ENCODE data around the gene ATP23.

Gene ATP23

DNA sequence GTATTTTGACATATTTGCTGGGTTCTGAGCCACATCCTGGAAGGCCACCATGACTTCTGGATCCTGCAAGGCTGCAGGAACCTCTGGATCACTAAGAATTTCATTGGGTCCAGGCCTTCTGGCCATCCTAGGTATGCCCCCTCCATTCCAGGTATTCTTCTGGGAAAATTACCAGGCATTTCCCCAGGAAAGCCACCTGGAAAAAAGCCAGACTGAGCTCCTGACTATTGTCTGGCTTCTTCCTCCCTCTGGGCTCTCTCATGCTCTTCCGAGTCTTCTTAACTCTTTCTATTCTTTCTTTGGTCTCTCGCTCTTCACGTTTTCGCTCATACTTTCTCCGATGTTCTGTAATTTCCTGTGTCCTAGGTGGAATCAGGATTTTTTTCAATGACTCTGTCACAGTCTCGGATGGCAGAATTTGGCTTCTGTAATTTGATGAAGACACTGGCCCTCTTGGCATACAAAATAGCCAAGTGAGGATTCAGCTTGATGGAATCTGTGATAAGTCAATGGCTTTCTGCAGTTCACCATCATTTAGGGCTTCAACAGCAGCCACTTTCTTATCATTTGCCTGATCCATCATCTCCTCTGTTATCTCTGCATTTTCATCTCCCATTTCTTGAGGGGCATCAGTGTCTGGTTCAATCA lies 42.6 kb downstream of the ATP23 start:
- DNase-seq = no peak

DNA sequence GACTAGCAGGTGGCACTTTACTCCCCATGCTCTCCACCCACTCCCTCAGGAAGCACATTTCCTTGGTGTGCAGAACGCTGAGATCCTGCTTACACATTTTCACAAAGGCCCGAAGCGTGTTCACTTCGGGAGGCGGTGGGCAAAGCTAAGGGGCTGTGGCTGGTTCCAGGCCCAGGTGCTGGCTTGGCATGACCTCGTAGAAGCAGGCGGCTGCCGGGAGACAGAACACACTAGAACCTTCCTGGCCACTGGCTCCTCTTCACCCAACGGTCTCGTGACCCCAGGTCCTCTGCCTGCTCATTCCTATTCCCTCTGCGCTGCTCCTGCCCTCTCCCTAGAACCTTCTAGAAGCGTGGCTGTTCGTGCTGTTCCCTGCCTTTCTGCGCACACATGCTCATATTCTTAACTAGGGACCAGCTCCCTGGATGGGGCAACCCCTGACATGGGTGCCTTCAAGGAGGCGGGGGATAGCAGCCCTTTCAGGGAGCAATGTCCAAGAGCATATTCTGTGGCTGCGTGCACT lies 43.3 kb downstream of the ATP23 start:
- DNase-seq = no peak

DNA sequence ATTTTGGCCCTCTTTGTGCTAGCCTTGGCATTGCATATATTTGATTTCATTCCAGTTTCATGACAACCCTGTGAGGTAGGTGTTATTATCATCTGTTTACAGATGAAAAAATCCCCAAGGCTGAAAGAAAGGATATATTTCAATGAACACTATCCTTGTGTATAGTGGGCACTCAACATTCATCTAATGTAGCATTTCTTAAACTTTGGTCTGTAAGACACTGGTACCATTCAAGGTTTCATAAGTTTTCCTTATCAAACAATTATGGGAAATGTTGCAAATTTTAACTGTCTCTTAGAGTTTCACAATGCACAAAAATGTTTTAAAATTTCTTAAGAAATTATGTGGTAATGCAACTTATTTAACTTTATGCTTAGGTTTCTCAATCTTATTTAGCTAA lies 44.3 kb downstream of the ATP23 start:
- DNase-seq = no peak

DNA sequence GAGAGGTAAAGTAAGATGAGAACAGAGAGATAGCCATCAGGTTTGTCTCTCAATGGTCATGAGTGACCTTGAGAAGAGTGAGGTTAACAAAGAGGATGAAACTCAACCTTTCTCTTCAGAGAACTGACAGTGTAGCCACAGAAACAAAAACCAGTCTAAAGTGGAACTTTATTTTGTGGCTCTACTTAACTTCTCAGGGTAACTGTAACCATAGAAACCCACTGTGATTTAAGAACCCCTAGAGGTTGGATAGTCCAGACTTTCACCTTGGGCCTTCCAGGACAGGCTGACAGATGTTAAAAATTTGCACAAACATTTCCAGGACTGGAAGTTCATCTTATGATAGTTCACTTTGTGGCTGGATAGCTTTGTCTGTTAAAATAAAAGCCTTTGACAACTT lies 48.5 kb downstream of the ATP23 start:
- no peak for DNase-seq

DNA sequence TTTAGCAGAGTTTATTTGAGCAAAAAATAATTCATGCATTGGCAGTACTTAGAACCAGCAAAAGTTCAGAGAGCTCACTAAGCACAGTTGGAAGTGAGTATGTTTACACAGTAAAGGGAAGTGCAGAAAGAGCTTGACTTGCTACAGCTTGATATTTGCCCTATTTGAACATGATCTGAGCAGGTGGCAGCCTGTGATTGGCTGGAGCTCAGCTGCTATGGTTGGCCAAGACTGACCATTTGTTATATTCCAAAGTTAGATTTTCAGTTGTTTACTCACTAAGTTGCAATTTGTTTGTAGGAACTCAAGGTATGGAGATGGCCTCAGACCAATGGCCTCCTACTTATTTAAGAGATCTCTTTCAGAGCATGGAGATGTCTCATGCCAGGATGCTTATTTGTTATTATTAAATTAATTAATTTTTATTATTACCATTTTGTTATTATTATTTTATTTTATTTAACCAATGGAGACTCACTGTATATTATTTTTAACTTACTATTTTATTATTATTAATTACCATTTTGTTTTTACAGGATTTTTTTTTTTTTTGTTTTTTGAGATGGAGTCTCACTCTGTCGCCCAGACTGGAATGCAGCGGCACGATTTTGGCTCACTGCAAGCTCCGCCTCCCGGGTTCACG lies 49.0 kb downstream of the ATP23 start:
- no peak for DNase-seq

DNA sequence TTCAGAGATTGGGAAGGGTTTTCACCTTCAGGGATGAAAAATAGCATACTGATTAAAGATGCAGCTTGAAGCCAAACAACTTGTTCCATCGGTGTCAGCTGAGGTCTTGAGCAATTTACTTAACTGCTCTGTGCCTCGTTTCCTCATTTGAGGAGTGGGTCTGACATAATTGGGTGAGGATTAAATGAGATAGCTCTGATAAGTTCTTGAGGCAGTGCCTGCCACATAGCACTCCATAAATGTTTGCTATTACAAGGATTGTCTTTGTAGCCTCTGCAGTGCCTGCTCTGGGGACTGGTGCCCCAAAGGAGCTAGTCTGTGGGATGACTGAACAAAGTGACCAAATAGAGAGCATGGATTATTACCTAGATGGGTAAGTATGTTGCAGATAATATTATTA lies 50.6 kb downstream of the ATP23 start:
- no peak for DNase-seq

DNA sequence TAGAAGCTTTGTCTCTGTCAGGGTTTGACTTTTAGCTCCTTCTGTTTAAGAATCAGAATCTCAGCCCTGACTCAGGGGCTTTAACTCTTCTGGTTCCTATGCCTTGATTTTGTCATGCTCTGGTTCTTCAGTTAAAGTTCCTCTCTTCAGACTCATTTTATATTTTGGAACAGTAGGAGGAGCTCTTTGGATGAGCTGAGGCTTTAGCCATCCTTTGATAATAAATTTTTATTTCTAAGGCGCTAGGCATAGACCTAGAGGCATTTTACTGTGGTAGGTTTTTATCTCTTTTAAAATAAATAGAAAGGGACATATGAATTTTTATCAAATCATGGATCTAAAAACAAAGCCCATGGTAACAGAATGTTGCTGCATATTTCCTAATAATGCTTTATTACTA lies 51.7 kb downstream of the ATP23 start:
- DNase-seq = no peak

DNA sequence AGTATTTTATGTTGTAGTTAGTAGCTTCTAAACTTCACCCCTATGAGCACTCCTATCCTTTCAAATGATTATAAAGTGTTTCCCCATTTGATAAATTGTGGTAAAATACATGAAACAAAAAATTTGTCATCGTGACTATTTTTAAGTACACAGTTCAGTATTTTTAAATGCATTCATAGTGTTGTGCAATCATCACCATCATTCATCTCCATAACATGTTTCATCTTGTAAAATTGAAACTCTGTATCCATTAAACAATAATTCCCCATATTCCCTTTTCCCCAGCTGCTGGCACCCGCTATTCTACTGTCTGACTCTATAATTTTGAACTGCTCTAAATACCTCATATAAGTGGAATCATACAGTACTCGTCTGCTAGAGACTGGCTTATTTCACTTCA lies 52.5 kb downstream of the ATP23 start:
- no peak for DNase-seq

DNA sequence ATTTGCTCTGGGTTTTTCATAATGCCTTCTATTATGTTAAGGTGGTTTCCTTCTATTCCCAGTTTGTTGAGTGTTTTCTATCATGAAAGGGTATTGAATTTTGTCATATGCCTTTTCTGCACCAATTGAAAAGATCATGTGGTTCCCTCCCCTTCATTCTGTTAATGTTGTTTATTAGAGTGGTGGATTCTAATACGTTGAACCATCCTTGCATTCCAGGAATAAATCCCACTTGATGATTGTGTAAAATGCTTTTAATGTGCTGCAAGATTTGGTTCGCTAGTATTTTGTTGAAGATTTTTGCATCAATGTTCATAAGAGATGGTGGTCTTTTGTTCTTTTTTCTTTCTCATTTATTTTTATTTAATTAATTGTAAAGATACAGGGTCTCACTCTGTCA lies 55.2 kb downstream of the ATP23 start:
- DNase-seq = no peak

DNA sequence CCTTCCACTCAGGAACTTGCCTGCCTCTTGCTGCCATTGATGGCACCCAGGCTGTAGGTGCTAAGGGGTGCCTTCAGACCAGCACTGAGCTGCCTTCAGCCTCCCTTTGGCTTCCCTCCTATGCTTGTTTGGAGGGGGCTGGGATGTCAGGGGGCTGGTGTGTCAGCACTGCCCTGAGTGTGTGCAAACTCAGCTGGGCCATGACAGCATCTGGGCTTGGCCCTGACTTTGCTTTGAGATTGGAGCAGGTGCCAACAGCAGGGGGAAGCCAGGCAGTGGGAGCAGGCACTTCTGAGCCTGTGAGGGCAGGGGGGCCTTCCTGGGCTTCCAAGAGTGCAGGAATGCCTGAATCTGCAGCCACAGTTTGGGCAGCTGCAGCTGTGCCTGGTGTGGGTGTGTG lies 56.9 kb downstream of the ATP23 start:
- no peak for DNase-seq

DNA sequence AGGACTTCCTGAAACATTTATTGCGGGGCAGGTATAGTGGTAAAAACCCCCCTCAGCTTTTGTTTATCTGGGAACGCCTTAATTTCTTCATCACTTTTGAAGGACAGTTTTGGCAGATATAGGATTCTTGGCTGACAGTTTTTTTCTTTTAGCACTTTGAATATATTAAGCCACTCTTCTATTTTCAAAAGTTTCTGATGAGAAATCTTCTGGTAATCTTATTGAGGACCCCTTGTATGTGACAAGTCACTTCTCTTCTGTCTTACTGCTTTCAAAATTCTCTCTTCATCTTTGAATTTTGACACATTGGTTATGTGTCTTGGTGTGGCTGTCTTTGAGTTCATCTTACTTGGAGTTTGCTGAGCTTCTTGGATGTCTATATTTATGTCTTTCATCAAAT lies 59.1 kb downstream of the ATP23 start:
- no peak for DNase-seq

DNA sequence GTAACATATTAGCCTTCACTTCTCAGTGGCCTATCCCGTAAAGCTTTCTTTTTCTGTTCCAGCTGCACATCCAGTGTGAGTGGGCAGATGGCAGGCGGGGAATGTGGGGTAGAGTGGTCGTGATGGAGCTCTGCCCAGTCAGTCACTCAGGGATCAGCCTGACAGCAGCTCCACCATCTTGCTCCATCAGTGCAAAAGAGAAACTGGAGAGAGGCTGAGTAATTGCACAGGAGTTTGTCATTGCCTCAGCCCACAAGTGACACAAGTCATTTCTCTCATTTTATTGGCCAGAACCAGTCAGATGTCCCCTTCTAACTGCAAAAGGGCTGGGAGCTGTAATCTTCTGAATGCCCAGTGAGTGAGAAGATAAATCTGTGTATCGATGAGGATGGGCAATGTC lies 66.5 kb downstream of the ATP23 start:
- no peak for DNase-seq

DNA sequence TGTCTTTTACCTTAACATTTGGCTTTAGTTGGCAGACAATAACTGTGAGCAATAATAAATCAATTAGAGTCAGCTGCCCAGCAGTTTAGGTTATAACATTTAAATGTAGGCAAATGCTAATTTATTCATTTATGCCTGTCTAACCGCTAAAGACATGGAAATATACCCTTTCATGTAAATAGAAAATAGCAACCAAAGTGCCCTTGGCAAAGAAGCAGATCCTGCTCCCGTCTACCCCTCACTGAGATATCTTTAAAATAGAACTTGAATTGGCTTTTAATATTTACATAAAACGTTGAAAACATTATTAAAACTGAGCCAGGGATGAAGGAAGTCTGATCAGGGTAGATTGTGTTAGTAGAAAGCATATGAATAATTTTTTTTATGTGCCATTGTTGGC lies 67.3 kb downstream of the ATP23 start:
- DNase-seq = no peak

All from stimulated activated CD8-positive, alpha-beta memory T cell treated with anti-CD3 and anti-CD28 coated beads, Interleukin-4, amount 100 ng/mL, for 48 hours (primary cell).